Nephron progenitor cell (in vitro differentiated cells): ENCODE measurements around the gene GRK3.
"Not testable (repeated sequence)": the region's sequence is repeated elsewhere in the genome, so short reads cannot be mapped to it uniquely, and the experiment has no call there.

Source experiments
- DNase-seq: peaks from one replicate; pipeline ENCODE4 v3.0.0; 2021
- H3K27ac Mint-ChIP-seq: 2 replicates; pipeline ENCODE4 v1.8.0; 2021; ENCODE audit warnings: mild to moderate bottlenecking, moderate library complexity, mixed read lengths
- H3K27me3 Mint-ChIP-seq: 2 replicates; pipeline ENCODE4 v1.8.0; 2021; ENCODE audit warnings: mild to moderate bottlenecking, low read depth, mixed read lengths; ENCODE audit not compliant: poor library complexity
- H3K36me3 Mint-ChIP-seq: 2 replicates; pipeline ENCODE4 v1.8.0; 2021; ENCODE audit warnings: low read depth, mixed read lengths
- H3K4me1 Mint-ChIP-seq: 2 replicates; pipeline ENCODE4 v1.8.0; 2021; ENCODE audit warnings: mixed read lengths
- H3K4me3 Mint-ChIP-seq: 2 replicates; pipeline ENCODE4 v1.8.0; 2021; ENCODE audit warnings: mild to moderate bottlenecking, moderate library complexity, mixed read lengths
- H3K9me3 Mint-ChIP-seq: 2 replicates; pipeline ENCODE4 v1.8.0; 2021; ENCODE audit warnings: mild to moderate bottlenecking, moderate library complexity, mixed read lengths
- TF ChIP-seq, protein P1 (sequence below): fragments of 200-600 bp; sonication (generic); IDR thresholded peaks from 2 replicates; pipeline ENCODE4 v1.5.0; 2021; ENCODE audit warnings: antibody characterized with exemption

GRK3 gene

DNA sequence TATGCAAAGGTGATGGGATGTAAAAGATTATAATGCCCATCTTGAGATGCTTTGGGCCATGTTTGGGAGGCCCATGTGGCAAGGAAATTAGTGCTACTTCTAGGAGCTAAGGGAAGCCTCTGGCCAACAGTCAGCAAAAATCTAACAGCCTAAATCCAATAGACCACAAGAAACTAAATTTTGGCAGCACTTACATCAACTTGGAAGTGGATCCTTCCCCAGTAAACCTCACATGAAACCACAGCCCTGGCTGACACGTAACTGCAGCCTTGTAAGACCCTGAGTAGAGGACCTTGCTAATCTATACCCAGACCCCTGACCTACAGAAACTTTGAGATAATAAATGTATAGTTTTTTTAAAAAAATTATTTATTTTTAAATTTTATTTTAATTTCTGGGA lies 13.1 kb upstream of the GRK3 start:
- Mint-ChIP-seq H3K4me1 (peaks cover 38% of the 10 kb centered on the region), H3K4me3 (no peak overlapping the region), H3K36me3 (peaks cover 6% of the 10 kb centered on the region), H3K27me3 (peaks cover 2% of the 10 kb centered on the region), H3K9me3 (no peaks in the 10 kb centered on the region), H3K27ac (no peak overlapping the region)
- TF ChIP-seq, protein P1, sequence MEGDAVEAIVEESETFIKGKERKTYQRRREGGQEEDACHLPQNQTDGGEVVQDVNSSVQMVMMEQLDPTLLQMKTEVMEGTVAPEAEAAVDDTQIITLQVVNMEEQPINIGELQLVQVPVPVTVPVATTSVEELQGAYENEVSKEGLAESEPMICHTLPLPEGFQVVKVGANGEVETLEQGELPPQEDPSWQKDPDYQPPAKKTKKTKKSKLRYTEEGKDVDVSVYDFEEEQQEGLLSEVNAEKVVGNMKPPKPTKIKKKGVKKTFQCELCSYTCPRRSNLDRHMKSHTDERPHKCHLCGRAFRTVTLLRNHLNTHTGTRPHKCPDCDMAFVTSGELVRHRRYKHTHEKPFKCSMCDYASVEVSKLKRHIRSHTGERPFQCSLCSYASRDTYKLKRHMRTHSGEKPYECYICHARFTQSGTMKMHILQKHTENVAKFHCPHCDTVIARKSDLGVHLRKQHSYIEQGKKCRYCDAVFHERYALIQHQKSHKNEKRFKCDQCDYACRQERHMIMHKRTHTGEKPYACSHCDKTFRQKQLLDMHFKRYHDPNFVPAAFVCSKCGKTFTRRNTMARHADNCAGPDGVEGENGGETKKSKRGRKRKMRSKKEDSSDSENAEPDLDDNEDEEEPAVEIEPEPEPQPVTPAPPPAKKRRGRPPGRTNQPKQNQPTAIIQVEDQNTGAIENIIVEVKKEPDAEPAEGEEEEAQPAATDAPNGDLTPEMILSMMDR = no peak
- no peak for DNase-seq

DNA sequence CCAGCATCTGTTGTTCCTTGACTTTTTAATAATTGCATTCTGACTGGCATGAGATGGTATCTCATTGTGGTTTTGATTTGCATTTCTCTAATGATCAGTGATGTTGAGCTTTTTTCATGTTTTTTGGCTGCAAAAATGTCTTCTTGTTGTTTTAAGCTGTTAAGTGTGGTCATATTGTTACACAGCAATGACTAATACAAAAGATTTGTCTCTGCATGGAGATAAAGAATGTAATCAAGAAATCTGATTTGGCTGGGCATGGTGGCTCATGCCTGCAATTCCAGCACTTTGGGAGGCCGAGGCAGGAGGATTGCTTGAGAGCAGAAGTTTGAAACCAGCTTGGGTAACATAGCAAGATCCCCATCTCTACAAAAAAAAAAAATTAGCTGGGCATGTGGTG lies 12.1 kb upstream of the GRK3 start:
- H3K4me3 Mint-ChIP-seq, H3K27me3 Mint-ChIP-seq, DNase-seq, H3K36me3 Mint-ChIP-seq, H3K9me3 Mint-ChIP-seq, H3K27ac Mint-ChIP-seq: not testable (repeated sequence)
- peaks cover 31% of the 10 kb centered on the region for H3K4me1 Mint-ChIP-seq

DNA sequence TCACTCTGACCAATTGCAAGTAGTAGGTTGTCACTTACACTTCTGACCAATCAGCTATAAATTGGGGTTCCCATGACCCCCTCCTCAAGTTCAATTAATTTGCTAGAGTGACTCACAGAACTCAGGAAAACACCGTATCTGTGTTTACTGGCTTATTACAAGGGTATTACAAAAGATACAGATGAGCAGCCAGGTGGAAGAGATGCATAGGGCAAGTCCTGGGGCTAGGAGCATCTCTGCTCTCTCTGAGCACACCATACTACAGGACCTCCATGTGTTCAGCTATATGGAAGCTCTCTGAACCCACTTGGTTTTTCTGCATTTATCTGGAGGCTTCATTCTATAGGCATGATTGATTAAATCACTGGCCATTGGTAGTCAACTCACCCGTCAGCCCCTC lies 11.3 kb upstream of the GRK3 start:
- Mint-ChIP-seq H3K27ac (no peak overlapping the region), H3K9me3 (no peaks in the 10 kb centered on the region), H3K4me3 (no peak overlapping the region), H3K27me3 (peaks cover 2% of the 10 kb centered on the region), H3K36me3 (peaks cover 6% of the 10 kb centered on the region), H3K4me1 (peaks cover 26% of the 10 kb centered on the region)
- DNase-seq = no peak
- TF ChIP-seq, protein P1 = no peak

DNA sequence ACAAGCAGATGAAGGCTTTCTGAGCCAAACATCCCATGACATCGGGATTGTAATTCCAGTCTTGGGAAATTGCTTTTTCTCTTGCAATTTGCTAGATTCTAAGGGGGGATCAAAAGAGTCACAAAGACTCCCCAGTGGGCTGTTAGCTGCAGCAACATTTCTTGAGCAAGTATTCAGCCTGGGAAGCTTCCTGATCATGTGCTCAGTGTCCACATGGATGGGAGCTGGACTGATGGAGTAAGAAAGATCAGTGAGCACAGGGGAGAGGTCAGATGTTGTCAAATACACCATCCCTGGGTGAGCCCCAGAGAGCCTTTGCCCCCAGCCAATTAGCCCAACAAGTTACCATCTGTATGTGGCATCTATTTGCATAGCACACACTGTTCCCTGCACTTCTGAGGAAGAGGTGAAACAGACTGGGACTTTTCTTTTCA lies 10.2 kb upstream of the GRK3 start:
- Mint-ChIP-seq H3K4me3 (no peak overlapping the region), H3K27ac (no peak overlapping the region), H3K36me3 (peaks cover 6% of the 10 kb centered on the region), H3K27me3 (peaks cover 4% of the 10 kb centered on the region), H3K9me3 (no peaks in the 10 kb centered on the region), H3K4me1 (peaks cover 26% of the 10 kb centered on the region)
- TF ChIP-seq, protein P1 = no peak
- no peak for DNase-seq

DNA sequence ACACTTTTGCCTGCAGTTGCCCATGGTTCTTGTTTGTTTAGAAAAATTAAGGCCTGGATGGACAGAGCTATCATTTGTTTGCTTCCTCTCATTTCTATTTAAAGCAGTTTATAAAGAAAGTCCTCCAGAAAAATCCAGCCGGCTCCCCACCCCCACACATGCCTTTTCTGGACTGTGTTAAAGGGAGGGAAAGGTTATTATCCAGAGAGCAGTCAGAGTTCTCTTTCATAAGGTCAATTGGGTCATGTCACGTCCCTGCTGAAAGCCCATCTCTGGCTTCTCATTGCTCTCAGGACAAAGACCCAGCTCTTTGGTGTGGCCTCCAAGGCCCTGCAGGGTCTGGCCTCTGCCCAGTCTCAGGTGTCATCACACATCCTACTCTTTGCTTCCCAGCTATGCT lies 9.8 kb upstream of the GRK3 start:
- TF ChIP-seq, protein P1 = no peak
- Mint-ChIP-seq H3K4me3 (no peak overlapping the region), H3K27me3 (peaks cover 9% of the 10 kb centered on the region), H3K27ac (no peak overlapping the region), H3K4me1 (peaks cover 26% of the 10 kb centered on the region), H3K9me3 (no peaks in the 10 kb centered on the region), H3K36me3 (peaks cover 2% of the 10 kb centered on the region)
- no peak for DNase-seq

DNA sequence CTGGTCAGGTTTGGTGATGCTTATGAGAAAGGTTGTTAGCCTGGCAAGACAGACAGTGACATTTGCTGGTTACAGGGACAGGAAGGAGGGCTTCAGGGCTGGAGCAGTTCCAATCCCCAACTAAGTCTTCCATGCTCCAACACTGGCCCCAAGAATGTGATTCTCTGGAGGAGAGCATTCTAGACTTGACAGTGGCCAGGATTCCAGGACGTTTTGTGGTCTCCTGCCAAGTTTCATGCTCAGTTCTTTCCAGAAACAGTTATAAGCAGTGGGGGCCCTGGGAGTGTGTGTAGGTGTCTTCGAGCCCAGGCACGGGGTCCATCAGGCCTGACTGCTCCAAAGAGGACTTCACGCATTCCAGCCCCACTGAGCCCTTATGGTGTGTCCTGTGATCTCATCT lies 8.9 kb upstream of the GRK3 start:
- H3K27ac Mint-ChIP-seq = no peak overlapping the region
- H3K27me3 Mint-ChIP-seq = peaks cover 10% of the 10 kb centered on the region
- DNase-seq = no peak
- H3K4me1 Mint-ChIP-seq = peaks cover 26% of the 10 kb centered on the region
- no peak overlapping the region for H3K4me3 Mint-ChIP-seq
- no peaks in the 10 kb centered on the region for H3K36me3 Mint-ChIP-seq
- H3K9me3 Mint-ChIP-seq = no peaks in the 10 kb centered on the region
- TF ChIP-seq, protein P1 = no peak
